SU-DHL-6 (cell line): ENCODE results near the gene DDX4.
"Not testable (repeated sequence)": the region's sequence is repeated elsewhere in the genome, so short reads cannot be mapped to it uniquely, and the experiment has no call there.

Experiments
- H2AFZ ChIP-seq: fragments of 200-600 bp; sonication (generic); 2 replicates; pipeline ENCODE4 v1.6.1; 2014; ENCODE audit warnings: low read depth, mild to moderate bottlenecking, moderate library complexity, mixed read lengths, antibody characterized with exemption, low read length; ENCODE audit not compliant: severe bottlenecking
- H3F3A ChIP-seq: fragments of 200-600 bp; shearing (Covaris generic); 2 replicates; pipeline ENCODE4 v1.6.0; 2016; ENCODE audit warnings: antibody characterized with exemption, mild to moderate bottlenecking; ENCODE audit not compliant: insufficient read depth
- H3K27ac ChIP-seq: fragments of 200-600 bp; sonication (generic); 2 replicates; pipeline ENCODE4 v1.5.1; 2016; ENCODE audit warnings: low read depth, mild to moderate bottlenecking, low read length, moderate library complexity, mixed read lengths
- H3K27me3 ChIP-seq: fragments of 200-600 bp; sonication (generic), shearing (Covaris generic); 2 replicates; pipeline ENCODE4 v1.6.0; 2014; ENCODE audit warnings: mild to moderate bottlenecking, low read length
- H3K36me3 ChIP-seq: fragments of 200-600 bp; sonication (generic); 2 replicates; pipeline ENCODE4 v1.6.1; 2014; ENCODE audit warnings: mild to moderate bottlenecking, low read length, mixed read lengths
- H3K4me2 ChIP-seq: fragments of 300-600, 200-600 bp; shearing (Covaris generic), sonication (generic); 2 replicates; pipeline ENCODE4 v1.6.0; 2014; ENCODE audit warnings: low read length, low read depth, mild to moderate bottlenecking; ENCODE audit not compliant: poor library complexity, severe bottlenecking
- H3K4me3 ChIP-seq: fragments of 200-600 bp; sonication (generic); 2 replicates; pipeline ENCODE4 v1.5.1; 2014; ENCODE audit warnings: antibody characterized with exemption, low read length, mild to moderate bottlenecking, mixed read lengths; ENCODE audit not compliant: insufficient read depth, poor library complexity, severe bottlenecking
- H3K79me2 ChIP-seq: fragments of 200-600 bp; sonication (generic); 2 replicates; pipeline ENCODE4 v1.6.1; 2014; ENCODE audit warnings: mild to moderate bottlenecking, low read length, moderate library complexity; ENCODE audit not compliant: insufficient read depth
- H3K9ac ChIP-seq: fragments of 200-600 bp; sonication (generic); 2 replicates; pipeline ENCODE4 v1.7.0; 2014; ENCODE audit warnings: mild to moderate bottlenecking, low read length
- H3K9me2 ChIP-seq: fragments of 200-600 bp; sonication (generic); replicated peaks from 2 replicates; pipeline ENCODE4 v1.6.1; 2014; ENCODE audit warnings: low read length; ENCODE audit not compliant: insufficient read depth
- H3K9me3 ChIP-seq: fragments of 200-600 bp; sonication (generic); 2 replicates; pipeline ENCODE4 v1.6.1; 2014; ENCODE audit warnings: low read length, mixed read lengths; ENCODE audit not compliant: insufficient read depth
- H4K20me1 ChIP-seq: fragments of 200-600 bp; sonication (generic); 2 replicates; pipeline ENCODE4 v1.6.1; 2014; ENCODE audit warnings: low read depth, mild to moderate bottlenecking, antibody characterized with exemption, low read length, moderate library complexity, mixed read lengths
- EZH2phosphoT487 ChIP-seq: fragments of 200-600 bp; sonication (generic), shearing (Covaris generic); conservative IDR thresholded peaks from 2 replicates; pipeline ENCODE4 v1.6.1; 2018; ENCODE audit warnings: mild to moderate bottlenecking, antibody characterized with exemption, low read length, moderate library complexity, mixed read lengths
- TF ChIP-seq, protein P1 (sequence below): fragments of 200-600 bp; sonication (generic); IDR thresholded peaks from one replicate; pipeline ENCODE4 v1.5.1; 2017; ENCODE audit warnings: antibody characterized with exemption, mild to moderate bottlenecking, low read length, moderate library complexity; ENCODE audit not compliant: insufficient read depth, poor library complexity, severe bottlenecking

Gene DDX4

DNA sequence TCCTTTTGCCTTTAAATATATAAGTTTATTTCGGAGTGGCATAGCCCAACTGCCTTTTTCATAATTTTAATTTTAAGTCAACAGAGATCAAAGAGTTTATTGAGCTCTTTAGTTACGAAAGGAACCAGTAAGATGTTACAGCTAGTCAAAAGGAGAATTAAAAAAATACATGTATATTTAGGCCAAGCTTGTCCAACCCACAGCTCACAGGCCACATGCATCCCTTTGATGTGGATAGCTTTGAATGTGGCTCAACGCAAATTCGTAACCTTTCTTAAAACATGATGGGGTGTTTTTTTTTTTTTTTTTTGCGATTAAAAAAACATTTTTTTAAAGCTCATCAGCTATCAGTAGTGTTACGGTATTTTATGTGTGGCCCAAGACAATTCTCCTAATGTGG lies 63.1 kb downstream of the DDX4 start:
- Histone ChIP-seq H3K4me3 (no peak overlapping the region), H3K4me2 (no peak overlapping the region), H3K9ac (no peak overlapping the region), H3K27ac (no peak overlapping the region), H4K20me1 (no peaks in the 10 kb centered on the region), H3K9me3 (no peaks in the 10 kb centered on the region), H3F3A (no peaks in the 10 kb centered on the region), H3K27me3 (no peaks in the 10 kb centered on the region), H3K79me2 (no peaks in the 10 kb centered on the region), H3K36me3 (no peaks in the 10 kb centered on the region), H3K9me2 (no peaks in the 10 kb centered on the region), H2AFZ (no peak overlapping the region)
- TF ChIP-seq EZH2phosphoT487, result no peak
- TF ChIP-seq, protein P1, sequence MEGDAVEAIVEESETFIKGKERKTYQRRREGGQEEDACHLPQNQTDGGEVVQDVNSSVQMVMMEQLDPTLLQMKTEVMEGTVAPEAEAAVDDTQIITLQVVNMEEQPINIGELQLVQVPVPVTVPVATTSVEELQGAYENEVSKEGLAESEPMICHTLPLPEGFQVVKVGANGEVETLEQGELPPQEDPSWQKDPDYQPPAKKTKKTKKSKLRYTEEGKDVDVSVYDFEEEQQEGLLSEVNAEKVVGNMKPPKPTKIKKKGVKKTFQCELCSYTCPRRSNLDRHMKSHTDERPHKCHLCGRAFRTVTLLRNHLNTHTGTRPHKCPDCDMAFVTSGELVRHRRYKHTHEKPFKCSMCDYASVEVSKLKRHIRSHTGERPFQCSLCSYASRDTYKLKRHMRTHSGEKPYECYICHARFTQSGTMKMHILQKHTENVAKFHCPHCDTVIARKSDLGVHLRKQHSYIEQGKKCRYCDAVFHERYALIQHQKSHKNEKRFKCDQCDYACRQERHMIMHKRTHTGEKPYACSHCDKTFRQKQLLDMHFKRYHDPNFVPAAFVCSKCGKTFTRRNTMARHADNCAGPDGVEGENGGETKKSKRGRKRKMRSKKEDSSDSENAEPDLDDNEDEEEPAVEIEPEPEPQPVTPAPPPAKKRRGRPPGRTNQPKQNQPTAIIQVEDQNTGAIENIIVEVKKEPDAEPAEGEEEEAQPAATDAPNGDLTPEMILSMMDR, result no peak

DNA sequence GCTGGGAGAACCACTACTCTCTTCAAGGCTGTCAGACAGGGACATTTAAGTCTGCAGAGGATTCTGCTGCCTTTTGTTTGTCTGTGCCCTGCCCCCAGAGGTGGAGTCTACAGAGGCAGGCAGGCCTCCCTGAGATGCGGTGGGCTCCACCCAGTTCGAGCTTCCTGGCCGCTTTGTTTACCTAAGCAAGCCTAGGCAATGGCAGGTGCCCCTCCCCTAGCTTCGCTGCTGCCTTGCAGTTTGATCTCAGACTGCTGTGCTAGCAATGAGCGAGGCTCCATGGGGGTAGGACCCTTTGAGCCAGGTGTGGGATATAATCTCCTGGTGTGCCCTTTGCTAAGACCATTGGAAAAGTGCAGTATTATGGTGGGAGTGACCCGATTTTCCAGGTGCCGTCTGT lies 71.0 kb downstream of the DDX4 start:
- not testable (repeated sequence) for H3K9me2 ChIP-seq, H3K9me3 ChIP-seq, H3K9ac ChIP-seq, H3K27ac ChIP-seq, H3F3A ChIP-seq, H3K4me2 ChIP-seq, H2AFZ ChIP-seq, H3K4me3 ChIP-seq, H4K20me1 ChIP-seq, H3K27me3 ChIP-seq, H3K36me3 ChIP-seq, H3K79me2 ChIP-seq

DNA sequence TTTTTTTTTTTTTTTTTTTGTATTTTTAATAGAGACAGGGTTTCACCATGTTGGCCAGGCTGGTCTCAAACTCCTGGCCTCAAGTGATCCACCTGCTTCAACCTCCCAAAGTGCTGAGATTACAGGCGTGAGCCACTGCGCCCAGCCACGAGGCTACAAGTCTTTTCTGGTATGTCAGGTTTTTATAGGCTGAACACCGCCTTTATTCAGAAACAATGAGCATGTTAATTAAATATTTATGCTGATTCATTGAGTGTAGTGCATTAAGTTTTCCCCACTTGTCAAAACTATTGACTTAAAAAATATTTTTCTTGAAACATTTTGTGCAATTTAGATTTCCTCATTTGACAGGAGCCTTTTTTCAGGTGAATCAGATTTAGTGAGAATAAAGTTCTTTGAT lies 78.1 kb downstream of the DDX4 start:
- not testable (repeated sequence) for H3K27me3 ChIP-seq, H3K4me3 ChIP-seq, H3K27ac ChIP-seq, H3K79me2 ChIP-seq, H3F3A ChIP-seq, H3K4me2 ChIP-seq, H3K9ac ChIP-seq, H3K9me2 ChIP-seq, H2AFZ ChIP-seq, H4K20me1 ChIP-seq, H3K36me3 ChIP-seq, H3K9me3 ChIP-seq

DNA sequence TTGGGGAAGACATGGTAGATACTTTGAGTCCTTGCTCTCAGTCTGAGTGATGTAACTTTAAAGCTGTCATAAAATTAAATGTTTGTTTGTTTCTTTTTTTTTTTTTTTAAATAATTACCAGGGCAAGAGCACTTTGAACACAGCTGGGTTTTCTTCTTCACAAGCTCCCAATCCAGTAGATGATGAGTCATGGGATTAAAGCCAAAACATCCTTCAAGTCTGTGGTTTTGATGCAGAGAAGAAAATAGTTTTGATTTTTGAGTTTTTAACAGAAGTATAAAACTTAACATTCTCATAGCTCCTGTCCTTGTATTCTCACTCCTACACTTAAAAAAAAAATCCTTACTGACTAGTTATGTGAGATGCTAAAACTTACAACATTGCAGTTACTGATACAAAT lies 78.5 kb downstream of the DDX4 start:
- no peak overlapping the region for H3K27ac ChIP-seq
- no peaks in the 10 kb centered on the region for H4K20me1 ChIP-seq
- no peaks in the 10 kb centered on the region for H3K79me2 ChIP-seq
- H2AFZ ChIP-seq, result no peak overlapping the region
- H3K9ac ChIP-seq, result no peak overlapping the region
- H3K9me3 ChIP-seq, result no peaks in the 10 kb centered on the region
- TF ChIP-seq EZH2phosphoT487, result no peak
- TF ChIP-seq, protein P1, result no peak
- H3K36me3 ChIP-seq, result no peaks in the 10 kb centered on the region
- no peaks in the 10 kb centered on the region for H3K9me2 ChIP-seq
- no peak overlapping the region for H3K4me2 ChIP-seq
- H3K27me3 ChIP-seq, result no peaks in the 10 kb centered on the region
- no peak overlapping the region for H3K4me3 ChIP-seq
- H3F3A ChIP-seq, result no peaks in the 10 kb centered on the region
